Calu3 (cell line): Measurements from ENCODE around the gene ZXDC. TPM values are rescaled to one million over a fixed set of nuclear protein-coding genes. Genes with fewer than 3 reads are reported as not detected.

ENCODE experiments used
- BruUV-seq: library from RNA; stranded (reverse); fragments of 400-500 nt; replicated peaks from 2 replicates; lab custom pipeline; 2021; lab: Mats Ljungman, UMichigan
- CTCF ChIA-PET: fragments of 300-600 bp; sonication (Branson Sonifier 250); formaldehyde crosslinking; loops from one replicate; lab custom pipeline; 2022; ENCODE audit warnings: antibody characterized with exemption; lab: Charles Lee
- DNase-seq: peaks from one replicate; pipeline ENCODE4 v3.0.0; 2022
- H3K27ac Mint-ChIP-seq: one replicate; pipeline ENCODE4 v1.8.0; 2022; ENCODE audit warnings: mixed read lengths; ENCODE audit not compliant: unreplicated experiment
- H3K27me3 Mint-ChIP-seq: one replicate; pipeline ENCODE4 v1.8.0; 2022; ENCODE audit warnings: mixed read lengths; ENCODE audit not compliant: unreplicated experiment
- H3K36me3 Mint-ChIP-seq: one replicate; pipeline ENCODE4 v1.8.0; 2022; ENCODE audit warnings: mild to moderate bottlenecking, moderate library complexity, mixed read lengths; ENCODE audit not compliant: insufficient read depth, unreplicated experiment
- H3K4me1 Mint-ChIP-seq: one replicate; pipeline ENCODE4 v1.8.0; 2022; ENCODE audit warnings: mild to moderate bottlenecking, low read depth, mixed read lengths; ENCODE audit not compliant: unreplicated experiment
- H3K4me3 Mint-ChIP-seq: one replicate; pipeline ENCODE4 v1.8.0; 2022; ENCODE audit warnings: mild to moderate bottlenecking, low read depth, moderate library complexity, mixed read lengths; ENCODE audit not compliant: unreplicated experiment
- H3K9me3 Mint-ChIP-seq: one replicate; pipeline ENCODE4 v1.8.0; 2022; ENCODE audit warnings: low read depth, mixed read lengths; ENCODE audit not compliant: unreplicated experiment
- intact Hi-C: fragments of 100-400 bp; cut with micrococcal nuclease; formaldehyde crosslinking; loops from one replicate; pipeline ENCODE4 v1.10.0; 2022; ENCODE audit not compliant: unreplicated experiment
- total RNA-seq: library from RNA; stranded (reverse); gene quantifications from 2 replicates; pipeline ENCODE4 v1.2.3, GENCODE V29; 2022
- TF ChIP-seq, protein P1 (sequence below): fragments of 200-600 bp; IDR thresholded peaks from one replicate; pipeline ENCODE4 v1.8.0; 2022; ENCODE audit warnings: antibody characterized with exemption; ENCODE audit not compliant: unreplicated experiment

Gene ZXDC
- total RNA-seq, 1 experiment from 2014 or later = 63.8 TPM

DNA sequence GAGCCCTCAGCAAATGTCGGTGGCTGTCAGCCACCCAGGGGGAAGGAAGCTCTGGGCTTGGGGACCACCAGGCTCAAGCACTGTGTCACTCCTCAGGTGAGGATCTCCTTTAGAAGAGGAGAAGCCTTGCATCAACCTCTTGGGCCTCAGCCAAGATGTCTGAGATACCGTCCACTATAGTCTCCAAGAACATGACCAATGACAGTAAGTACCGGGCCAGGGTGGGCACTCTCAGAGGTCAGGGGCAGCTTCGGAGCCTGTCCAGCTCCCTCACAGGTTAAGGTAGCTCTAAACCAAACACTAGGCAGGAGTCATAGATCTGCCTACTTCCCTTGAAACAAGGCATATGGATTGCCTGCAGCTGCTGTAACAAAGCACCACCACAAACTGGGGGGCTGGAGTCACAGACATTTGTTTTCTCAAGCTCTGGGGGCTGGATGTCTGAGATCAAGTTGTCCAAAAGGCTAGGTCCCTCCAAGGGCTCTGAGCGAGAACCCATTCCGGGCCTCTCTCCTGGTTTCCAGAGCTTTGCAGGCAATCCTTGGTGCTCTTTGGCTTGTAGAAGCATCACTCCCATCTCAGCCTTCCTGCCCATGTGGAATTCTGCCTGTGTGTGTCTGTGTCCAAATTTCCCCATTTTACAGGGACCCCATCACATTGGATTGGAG lies 79.7 kb downstream of the ZXDC start:
- H3K4me3 Mint-ChIP-seq = no peak overlapping the region
- peaks cover 17% of the 10 kb centered on the region for H3K4me1 Mint-ChIP-seq
- H3K9me3 Mint-ChIP-seq = peaks cover 2% of the 10 kb centered on the region
- H3K36me3 Mint-ChIP-seq = no peaks in the 10 kb centered on the region
- intact Hi-C loops = loop anchor here (5.0 kb wide), 1 partner anchor 76 kb away; no protein-coding TSS in a partner anchor
- H3K27ac Mint-ChIP-seq = no peak overlapping the region
- TF ChIP-seq, protein P1, sequence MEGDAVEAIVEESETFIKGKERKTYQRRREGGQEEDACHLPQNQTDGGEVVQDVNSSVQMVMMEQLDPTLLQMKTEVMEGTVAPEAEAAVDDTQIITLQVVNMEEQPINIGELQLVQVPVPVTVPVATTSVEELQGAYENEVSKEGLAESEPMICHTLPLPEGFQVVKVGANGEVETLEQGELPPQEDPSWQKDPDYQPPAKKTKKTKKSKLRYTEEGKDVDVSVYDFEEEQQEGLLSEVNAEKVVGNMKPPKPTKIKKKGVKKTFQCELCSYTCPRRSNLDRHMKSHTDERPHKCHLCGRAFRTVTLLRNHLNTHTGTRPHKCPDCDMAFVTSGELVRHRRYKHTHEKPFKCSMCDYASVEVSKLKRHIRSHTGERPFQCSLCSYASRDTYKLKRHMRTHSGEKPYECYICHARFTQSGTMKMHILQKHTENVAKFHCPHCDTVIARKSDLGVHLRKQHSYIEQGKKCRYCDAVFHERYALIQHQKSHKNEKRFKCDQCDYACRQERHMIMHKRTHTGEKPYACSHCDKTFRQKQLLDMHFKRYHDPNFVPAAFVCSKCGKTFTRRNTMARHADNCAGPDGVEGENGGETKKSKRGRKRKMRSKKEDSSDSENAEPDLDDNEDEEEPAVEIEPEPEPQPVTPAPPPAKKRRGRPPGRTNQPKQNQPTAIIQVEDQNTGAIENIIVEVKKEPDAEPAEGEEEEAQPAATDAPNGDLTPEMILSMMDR = no peak
- peaks cover 42% of the 10 kb centered on the region for H3K27me3 Mint-ChIP-seq
- no peak for DNase-seq
- CTCF ChIA-PET = interaction anchor here (0.6 to 1.0 kb wide), 3 partner anchors 12 to 419 kb away, joined by 3 read pairs; no protein-coding TSS in a partner anchor
- BruUV-seq = no TSS peak

DNA sequence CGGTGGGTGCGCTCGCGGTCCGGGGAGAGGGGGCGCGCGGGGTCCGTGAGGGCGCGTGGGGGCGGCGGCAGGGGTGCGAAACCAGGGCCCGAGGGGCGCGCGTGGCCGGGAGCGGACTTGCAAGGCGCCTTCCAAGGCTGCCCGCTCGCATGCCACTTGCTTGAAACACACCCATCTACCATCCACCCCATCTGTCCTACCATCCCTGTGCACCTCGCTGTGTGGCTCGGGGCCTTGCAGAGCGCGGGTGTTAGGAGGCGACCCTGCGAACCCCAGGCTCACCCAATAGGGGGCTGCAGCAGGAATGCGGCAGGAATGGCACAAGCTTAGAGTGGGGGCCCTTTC lies 80.7 kb downstream of the ZXDC start:
- Mint-ChIP-seq H3K27me3 (peaks cover 52% of the 10 kb centered on the region), H3K4me3 (no peak overlapping the region)

DNA sequence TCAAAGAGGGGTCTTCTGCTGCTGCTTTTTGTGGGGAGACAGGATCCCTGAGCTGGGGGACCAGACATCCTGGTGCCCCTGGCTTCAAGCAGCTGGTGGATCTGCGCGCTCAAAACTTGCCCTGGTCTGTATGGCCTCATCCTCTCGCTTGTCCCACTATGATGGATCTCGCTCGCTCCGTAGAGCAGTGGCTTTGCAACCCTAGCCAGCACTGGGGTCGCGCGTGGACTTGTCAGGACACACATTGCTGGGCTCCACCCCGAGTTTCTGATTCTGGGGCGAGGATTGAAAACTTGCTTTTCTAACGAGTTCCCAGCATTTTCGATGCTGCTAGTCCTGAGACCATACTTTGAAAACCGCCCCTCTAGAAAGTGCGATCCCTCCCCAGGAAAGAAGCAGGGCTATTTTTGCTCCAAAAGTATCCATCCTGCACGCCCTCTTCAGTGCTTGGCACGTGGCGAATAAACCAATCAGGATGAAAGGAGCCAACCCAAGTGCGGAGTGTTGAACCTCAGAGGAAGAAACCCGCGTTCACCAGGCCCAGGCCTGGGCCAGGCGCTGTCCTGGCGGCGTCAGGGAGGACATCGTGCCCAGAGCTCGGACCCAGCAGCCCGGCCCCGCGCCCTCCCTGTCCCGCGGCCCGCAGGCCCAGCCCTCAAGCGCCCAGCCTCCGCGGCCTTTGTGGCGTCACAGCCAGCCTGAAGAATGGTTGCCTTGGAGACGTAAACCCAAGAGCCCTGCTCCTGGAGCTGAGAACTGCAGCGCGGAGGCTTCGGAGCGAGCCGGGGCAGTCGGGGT lies 81.3 kb downstream of the ZXDC start, which contains the start of gene CFAP100:
Gene CFAP100, plus strand, starts transcription at position 731 of the 798 bp plus-strand sequence. CDS start 1,092 bp downstream, outside the sequence.
- Mint-ChIP-seq H3K4me1 (peaks cover 23% of the 10 kb centered on the region), H3K27ac (no peak within 1 kb of the TSS), H3K36me3 (peaks cover 5% of the 10 kb centered on the region), H3K27me3 (peaks cover 58% of the 10 kb centered on the region), H3K9me3 (peaks cover 2% of the 10 kb centered on the region), H3K4me3 (no peak within 1 kb of the TSS)
- no TSS peak for BruUV-seq
- CTCF ChIA-PET = interaction anchor here (1.5 kb wide), 1 partner anchor 13 kb away, joined by 3 read pairs; no protein-coding TSS in a partner anchor
- no peak for DNase-seq
- intact Hi-C loops = no loop called here
- TF ChIP-seq, protein P1 = no peak

More for the DNA sequence above, 80.7 kb downstream of the ZXDC start:
- CTCF ChIA-PET = no interaction called here
- H3K9me3 Mint-ChIP-seq = peaks cover 2% of the 10 kb centered on the region
- no peak overlapping the region for H3K27ac Mint-ChIP-seq
- no peaks in the 10 kb centered on the region for H3K36me3 Mint-ChIP-seq
- DNase-seq = no peak
- intact Hi-C loops = loop anchor here (5.0 kb wide), 1 partner anchor 77 kb away; no protein-coding TSS in a partner anchor
- TF ChIP-seq, protein P1 = no peak
- no TSS peak for BruUV-seq
- H3K4me1 Mint-ChIP-seq = peaks cover 23% of the 10 kb centered on the region

DNA sequence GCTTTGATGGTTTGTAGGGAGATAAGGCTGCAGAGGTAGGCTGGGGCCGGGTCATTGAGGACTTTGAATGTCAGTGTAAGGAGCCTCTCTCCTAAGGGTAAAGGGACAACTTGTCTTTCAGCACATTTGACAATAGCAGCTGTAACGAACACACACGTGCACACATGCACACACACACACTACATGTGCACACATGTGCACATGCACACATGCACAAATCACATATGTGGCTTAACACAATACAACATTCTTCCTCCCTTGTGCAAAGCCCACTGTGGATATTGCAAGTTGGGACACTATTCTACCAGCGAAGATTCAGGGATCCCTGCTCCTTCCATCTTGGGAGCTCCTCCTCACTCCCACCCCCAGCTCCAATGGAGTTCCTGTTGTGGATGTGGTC lies 82.1 kb downstream of the ZXDC start:
- intact Hi-C loops = no loop called here
- no peaks in the 10 kb centered on the region for H3K9me3 Mint-ChIP-seq
- DNase-seq = no peak
- H3K27me3 Mint-ChIP-seq = peaks cover 58% of the 10 kb centered on the region
- H3K27ac Mint-ChIP-seq = no peak overlapping the region
- H3K4me3 Mint-ChIP-seq = no peak overlapping the region
- CTCF ChIA-PET = interaction anchor here (0.6 to 1.5 kb wide), 2 partner anchors 12 to 270 kb away, joined by 3 read pairs; no protein-coding TSS in a partner anchor
- peaks cover 18% of the 10 kb centered on the region for H3K4me1 Mint-ChIP-seq
- H3K36me3 Mint-ChIP-seq = peaks cover 12% of the 10 kb centered on the region
- BruUV-seq = no TSS peak
- TF ChIP-seq, protein P1 = no peak
